Hepatocyte (in vitro differentiated cells): ENCODE results near the gene DAND5. TPM values are rescaled to one million over a fixed set of nuclear protein-coding genes. Genes with fewer than 3 reads are reported as not detected.

ENCODE experiments used
- DNase-seq: peaks from one replicate; pipeline ENCODE4 v3.0.0-alpha.2; 2016; ENCODE audit warnings: low spot score
- H2AFZ ChIP-seq: fragments of 200-600 bp; sonication (generic); 2 replicates; pipeline ENCODE4 v1.6.0; 2016; ENCODE audit warnings: antibody characterized with exemption, mild to moderate bottlenecking
- H3K27ac ChIP-seq: fragments of 200-600 bp; sonication (generic); 2 replicates; pipeline ENCODE4 v1.5.1; 2016; ENCODE audit warnings: mild to moderate bottlenecking
- H3K27me3 ChIP-seq: fragments of 200-600 bp; sonication (generic); 2 replicates; pipeline ENCODE4 v1.6.1; 2016
- H3K36me3 ChIP-seq: fragments of 200-600 bp; sonication (generic); replicated peaks from 2 replicates; pipeline ENCODE4 v1.5.1; 2016; ENCODE audit warnings: low read depth; ENCODE audit not compliant: insufficient read depth
- H3K4me1 ChIP-seq: fragments of 200-600 bp; sonication (generic); 2 replicates; pipeline ENCODE4 v1.5.1; 2016; ENCODE audit warnings: mild to moderate bottlenecking, moderate library complexity; ENCODE audit not compliant: insufficient read depth
- H3K4me2 ChIP-seq: fragments of 200-600 bp; sonication (generic); 2 replicates; pipeline ENCODE4 v1.6.0; 2016
- H3K4me3 ChIP-seq: fragments of 200-600 bp; sonication (generic); 2 replicates; pipeline ENCODE4 v1.5.1; 2016; ENCODE audit warnings: mild to moderate bottlenecking
- H3K79me2 ChIP-seq: fragments of 200-600 bp; sonication (generic); 2 replicates; pipeline ENCODE4 v1.6.0; 2017; ENCODE audit warnings: mild to moderate bottlenecking
- H3K9me2 ChIP-seq: fragments of 200-600 bp; sonication (generic); replicated peaks from 2 replicates; pipeline ENCODE4 v1.6.0; 2017; ENCODE audit warnings: mild to moderate bottlenecking; ENCODE audit not compliant: insufficient read depth
- H3K9me3 ChIP-seq: fragments of 200-600 bp; sonication (generic); 2 replicates; pipeline ENCODE4 v1.5.1; 2016; ENCODE audit warnings: low read depth, mild to moderate bottlenecking
- H4K20me1 ChIP-seq: fragments of 200-600 bp; sonication (generic); 2 replicates; pipeline ENCODE4 v1.6.0; 2016; ENCODE audit warnings: mild to moderate bottlenecking; ENCODE audit not compliant: insufficient read depth, poor library complexity, severe bottlenecking
- EZH2 ChIP-seq: fragments of 200-600 bp; sonication (generic); IDR thresholded peaks from 2 replicates; pipeline ENCODE4 v1.6.1; 2016; ENCODE audit warnings: antibody characterized with exemption, mild to moderate bottlenecking, borderline replicate concordance
- EZH2phosphoT487 ChIP-seq: fragments of 200-600 bp; sonication (generic); IDR thresholded peaks from one replicate; pipeline ENCODE4 v1.6.1; 2018; ENCODE audit warnings: antibody characterized with exemption, mild to moderate bottlenecking, low read depth, moderate library complexity; ENCODE audit not compliant: unreplicated experiment, severe bottlenecking
- WGBS: methylation state at CpG from one replicate; pipeline ENCODE4 v1.1.6; 2016; ENCODE audit warnings: low lambda C conversion rate; ENCODE audit errors: missing lambda C conversion rate; 5-methylcytosine and 5-hydroxymethylcytosine counted together
- polyA plus RNA-seq: library from polyadenylated mRNA; unstranded; fragments of >200 nt; fragmentation: Nextera tagmentation; extraction: Ambion mirVana; gene quantifications from 2 replicates; pipeline ENCODE4 v1.2.1, GENCODE V29; 2016
- total RNA-seq: library from RNA; depleted of rRNA; stranded (reverse); fragments of >200 nt; gene quantifications from 2 replicates; pipeline ENCODE4 v1.2.3, GENCODE V29; 2014
- TF ChIP-seq, protein P1 (sequence below): fragments of 200-600 bp; sonication (generic); IDR thresholded peaks from 2 replicates; pipeline ENCODE4 v1.5.1; 2016; ENCODE audit warnings: antibody characterized with exemption, mild to moderate bottlenecking; ENCODE audit not compliant: poor library complexity

Gene DAND5
- total and polyA plus RNA-seq, 2 experiments from 2014 or later: 0.17 TPM; not detected in 1

DNA sequence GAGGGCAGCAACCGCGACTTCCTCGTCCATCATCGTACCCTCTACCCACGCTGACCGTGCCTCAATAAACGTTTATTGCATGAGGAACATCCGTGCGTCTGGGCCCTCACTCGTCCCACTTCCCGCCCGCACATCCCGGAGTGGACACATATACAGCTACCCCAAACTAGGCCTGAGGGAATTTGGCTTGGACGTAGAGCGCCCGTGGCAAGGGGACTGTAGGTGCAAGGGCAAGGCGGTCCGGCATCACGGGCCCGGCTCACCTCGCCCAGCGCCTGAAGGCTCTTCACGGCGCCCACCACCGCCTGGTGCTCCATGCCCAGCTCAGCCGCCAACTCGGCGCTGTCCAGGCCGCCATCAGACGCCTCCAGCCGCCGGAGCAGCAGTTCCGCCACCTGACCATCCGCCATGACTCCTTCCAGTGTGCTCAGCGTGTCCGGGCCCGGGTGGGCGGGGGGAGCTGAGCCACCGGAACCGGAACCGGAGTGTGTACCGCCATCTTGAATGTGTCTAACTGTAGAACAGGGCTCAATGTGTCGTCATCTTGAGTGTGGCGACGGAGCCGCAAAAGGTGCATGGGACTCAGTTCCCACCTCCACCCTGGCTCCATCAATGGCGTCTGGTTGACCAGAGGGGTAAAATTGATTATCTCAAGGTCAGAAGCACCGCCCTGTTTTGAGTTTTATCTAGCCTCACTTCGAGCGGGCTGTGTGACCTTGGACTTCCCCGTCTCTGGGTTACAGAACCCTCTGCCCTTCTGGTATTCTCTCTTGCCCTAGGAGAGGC lies 35.9 kb upstream of the DAND5 start, which contains the start of gene FARSA:
TSS of gene FARSA (minus strand) at position 425 of the 786 bp plus-strand sequence. CDS start at position 410, 15 bp downstream.
- no peaks in the 10 kb centered on the region for H3K9me3 ChIP-seq
- peak within 1 kb of the TSS; percentile 95 for H2AFZ ChIP-seq
- H3K79me2 ChIP-seq: peaks cover 27% of the 10 kb centered on the region
- H3K27ac ChIP-seq: peak within 1 kb of the TSS; percentile 78
- peak within 1 kb of the TSS; percentile 96 for H3K4me2 ChIP-seq
- H3K4me3 ChIP-seq: peak within 1 kb of the TSS; percentile 61
- H4K20me1 ChIP-seq: peaks cover 3% of the 10 kb centered on the region
- TF ChIP-seq, protein P1, sequence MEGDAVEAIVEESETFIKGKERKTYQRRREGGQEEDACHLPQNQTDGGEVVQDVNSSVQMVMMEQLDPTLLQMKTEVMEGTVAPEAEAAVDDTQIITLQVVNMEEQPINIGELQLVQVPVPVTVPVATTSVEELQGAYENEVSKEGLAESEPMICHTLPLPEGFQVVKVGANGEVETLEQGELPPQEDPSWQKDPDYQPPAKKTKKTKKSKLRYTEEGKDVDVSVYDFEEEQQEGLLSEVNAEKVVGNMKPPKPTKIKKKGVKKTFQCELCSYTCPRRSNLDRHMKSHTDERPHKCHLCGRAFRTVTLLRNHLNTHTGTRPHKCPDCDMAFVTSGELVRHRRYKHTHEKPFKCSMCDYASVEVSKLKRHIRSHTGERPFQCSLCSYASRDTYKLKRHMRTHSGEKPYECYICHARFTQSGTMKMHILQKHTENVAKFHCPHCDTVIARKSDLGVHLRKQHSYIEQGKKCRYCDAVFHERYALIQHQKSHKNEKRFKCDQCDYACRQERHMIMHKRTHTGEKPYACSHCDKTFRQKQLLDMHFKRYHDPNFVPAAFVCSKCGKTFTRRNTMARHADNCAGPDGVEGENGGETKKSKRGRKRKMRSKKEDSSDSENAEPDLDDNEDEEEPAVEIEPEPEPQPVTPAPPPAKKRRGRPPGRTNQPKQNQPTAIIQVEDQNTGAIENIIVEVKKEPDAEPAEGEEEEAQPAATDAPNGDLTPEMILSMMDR: no peak
- TF ChIP-seq EZH2 (no peak), EZH2phosphoT487 (no peak)
- no peaks in the 10 kb centered on the region for H3K36me3 ChIP-seq
- H3K9me2 ChIP-seq: no peaks in the 10 kb centered on the region
- peaks cover 6% of the 10 kb centered on the region for H3K4me1 ChIP-seq
- no peaks in the 10 kb centered on the region for H3K27me3 ChIP-seq
- DNase-seq: peak; percentile 95
- 3% methylated on average over 46 of the region's 51 CpGs for WGBS

GRCh38 chr19:12935071-12935470 lies 34.3 kb upstream of the DAND5 start:
- peaks cover 43% of the 10 kb centered on the region for H3K79me2 ChIP-seq
- no peak overlapping the region for H3K4me3 ChIP-seq
- no peaks in the 10 kb centered on the region for H3K9me3 ChIP-seq
- no peak overlapping the region for H3K27ac ChIP-seq
- 95% methylated on average over 10 of the region's 10 CpGs for WGBS
- TF ChIP-seq EZH2phosphoT487: no peak
- TF ChIP-seq EZH2: no peak
- TF ChIP-seq, protein P1: no peak
- no peaks in the 10 kb centered on the region for H3K36me3 ChIP-seq
- no peaks in the 10 kb centered on the region for H3K9me2 ChIP-seq
- H2AFZ ChIP-seq: no peak overlapping the region
- DNase-seq: no peak
- no peaks in the 10 kb centered on the region for H3K27me3 ChIP-seq
- H4K20me1 ChIP-seq: peaks cover 15% of the 10 kb centered on the region
- H3K4me2 ChIP-seq: no peak overlapping the region
- peaks cover 11% of the 10 kb centered on the region for H3K4me1 ChIP-seq

DNA sequence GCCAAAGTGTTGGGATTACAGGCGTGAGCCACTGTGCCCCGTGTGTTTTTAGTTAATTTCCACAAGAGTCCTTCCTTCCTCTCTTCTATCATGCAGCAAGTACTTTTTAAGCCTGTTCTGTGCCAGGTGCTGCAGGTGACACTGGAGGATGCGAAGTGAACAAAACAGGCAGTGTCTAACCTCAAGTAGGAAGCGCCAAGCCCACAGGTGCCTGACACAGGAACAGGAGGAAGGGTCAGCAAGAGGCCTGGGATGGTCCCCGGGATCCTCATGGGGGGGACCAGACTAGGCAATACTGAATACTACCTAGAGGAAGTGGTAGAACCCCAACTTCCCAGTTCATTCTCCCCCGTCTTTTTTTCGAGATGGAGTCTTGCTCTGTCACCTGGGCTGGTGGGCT lies 32.8 kb upstream of the DAND5 start:
- peaks cover 50% of the 10 kb centered on the region for H3K79me2 ChIP-seq
- DNase-seq: no peak
- TF ChIP-seq EZH2: no peak
- no peak for TF ChIP-seq EZH2phosphoT487
- TF ChIP-seq, protein P1: no peak
- H3K36me3 ChIP-seq: no peaks in the 10 kb centered on the region
- H3K27ac ChIP-seq: no peak overlapping the region
- H3K4me3 ChIP-seq: no peak overlapping the region
- no peaks in the 10 kb centered on the region for H3K9me2 ChIP-seq
- 92% methylated on average over 7 of the region's 7 CpGs for WGBS
- H3K4me1 ChIP-seq: peaks cover 23% of the 10 kb centered on the region
- no peak overlapping the region for H3K4me2 ChIP-seq
- H3K9me3 ChIP-seq: no peaks in the 10 kb centered on the region
- H4K20me1 ChIP-seq: peaks cover 28% of the 10 kb centered on the region
- no peak overlapping the region for H2AFZ ChIP-seq
- no peaks in the 10 kb centered on the region for H3K27me3 ChIP-seq
